ENCODE data around the gene ZNF718.
"Not testable (repeated sequence)": the region's sequence is repeated elsewhere in the genome, so short reads cannot be mapped to it uniquely, and the experiment has no call there.

- TF ChIP-seq CTCF (IDR thresholded peaks at IDR 0.05; ENCODE audit: low read depth, low read length); EZH2phosphoT487 (IDR thresholded peaks at IDR 0.05; ENCODE audit: low read depth): not testable (repeated sequence)
Observed at GRCh38 chr4:208416-209096, 84.3 kb downstream of the ZNF718 start.
